22Rv1 (cell line): ENCODE data around the gene STAT1.

Source experiments
- H3K27ac ChIP-seq: fragments of 450-650 bp; 2 replicates; pipeline ENCODE4 v1.5.1; 2017
- CTCF ChIP-seq: fragments of 450-650 bp; IDR thresholded peaks from 2 replicates; pipeline ENCODE4 v1.5.1; 2017; ENCODE audit warnings: mild to moderate bottlenecking
- ZFX ChIP-seq: fragments of 450-650 bp; IDR thresholded peaks from 2 replicates; pipeline ENCODE4 v1.6.1; 2017; ENCODE audit warnings: antibody characterized with exemption, borderline replicate concordance

The STAT1 gene

GRCh38 chr2:191043438-191043837 is 29.5 kb upstream of the STAT1 start:
- no peak for TF ChIP-seq ZFX
- TF ChIP-seq CTCF: no peak
- H3K27ac ChIP-seq: no peak overlapping the region

GRCh38 chr2:191041418-191042161 is 27.6 kb upstream of the STAT1 start:
- no peak overlapping the region for H3K27ac ChIP-seq
- TF ChIP-seq ZFX: no peak

GRCh38 chr2:191039616-191040015 is 25.6 kb upstream of the STAT1 start:
- TF ChIP-seq CTCF: no peak
- no peak for TF ChIP-seq ZFX
- H3K27ac ChIP-seq: no peak overlapping the region

- no peak overlapping the region for H3K27ac ChIP-seq
- TF ChIP-seq CTCF: no peak
- no peak for TF ChIP-seq ZFX
Observed at GRCh38 chr2:191038741-191039140, 24.8 kb upstream of the STAT1 start.

GRCh38 chr2:191038241-191038725 is 24.3 kb upstream of the STAT1 start:
- no peak overlapping the region for H3K27ac ChIP-seq
- TF ChIP-seq CTCF (no peak), ZFX (no peak)

GRCh38 chr2:191037351-191037750 is 23.4 kb upstream of the STAT1 start:
- TF ChIP-seq ZFX (no peak), CTCF (no peak)
- no peak overlapping the region for H3K27ac ChIP-seq

- no peak overlapping the region for H3K27ac ChIP-seq
- TF ChIP-seq CTCF (no peak), ZFX (no peak)
Observed at GRCh38 chr2:191036363-191036762, 22.4 kb upstream of the STAT1 start.
